ENCODE measurements around the gene MYO1D.

MYO1D gene

DNA sequence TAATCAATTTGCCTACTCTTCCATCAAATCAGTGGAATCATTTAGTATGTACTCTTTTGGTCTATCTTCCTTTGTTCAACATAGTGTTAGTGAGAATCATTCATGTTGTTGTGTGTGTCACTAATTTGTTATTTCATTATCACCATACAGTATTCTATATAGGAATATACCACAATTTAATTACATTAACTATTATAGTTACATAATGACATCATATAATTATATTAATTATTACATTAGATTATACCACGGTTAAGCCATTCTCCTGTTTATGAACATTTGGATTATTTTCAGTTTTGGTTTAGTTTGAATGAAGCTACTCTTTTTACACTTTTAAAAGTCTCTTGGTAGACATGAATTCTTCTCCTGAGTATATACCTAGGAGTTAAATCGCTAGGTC, 40.4 kb downstream of the MYO1D start:
- H2BK5ac ChIP-seq (ENCODE audit: low read length) = no peak overlapping the region
- WGBS (ENCODE audit: extremely low coverage, insufficient coverage, low lambda C conversion rate) = no CpG with 5 or more reads among the region's 2 CpGs
- no peak overlapping the region for H3K4me3 ChIP-seq (ENCODE audit: low read length)
- H4K5ac ChIP-seq (ENCODE audit: low read length) = no peak overlapping the region
- no peaks in the 10 kb centered on the region for H3K27me3 ChIP-seq (ENCODE audit: insufficient read depth, low read length, poor library complexity)
- H2BK120ac ChIP-seq (ENCODE audit: low read depth, low read length) = no peak overlapping the region
- no peak overlapping the region for H3K56ac ChIP-seq (ENCODE audit: low read length)
- H3K4me2 ChIP-seq (ENCODE audit: low read length) = no peak overlapping the region
- no peak overlapping the region for H2AK5ac ChIP-seq (ENCODE audit: low read length)
- H4K8ac ChIP-seq (ENCODE audit: low read depth, low read length) = no peak overlapping the region
- no peak overlapping the region for H3K18ac ChIP-seq (ENCODE audit: low read length)
- H3K36me3 ChIP-seq (ENCODE audit: control insufficient read depth, insufficient read depth, low read length) = no peaks in the 10 kb centered on the region
- H3K23ac ChIP-seq (ENCODE audit: low read length) = no peak overlapping the region
- H3K79me1 ChIP-seq (ENCODE audit: low read length) = peaks cover 8% of the 10 kb centered on the region
- H3K27ac ChIP-seq (ENCODE audit: low read depth, low read length) = no peak overlapping the region
- H3K4me1 ChIP-seq (ENCODE audit: control insufficient read depth, low read depth, low read length) = no peaks in the 10 kb centered on the region
- no peak for DNase-seq
- H3K4ac ChIP-seq (ENCODE audit: low read depth, low read length) = no peak overlapping the region
- H2BK15ac ChIP-seq (replicated peaks; ENCODE audit: low read depth) = no peak overlapping the region
- H3K79me2 ChIP-seq (ENCODE audit: control insufficient read depth, insufficient read depth, low read length) = no peaks in the 10 kb centered on the region
- no peak overlapping the region for H3K9ac ChIP-seq (ENCODE audit: low read length)

DNA sequence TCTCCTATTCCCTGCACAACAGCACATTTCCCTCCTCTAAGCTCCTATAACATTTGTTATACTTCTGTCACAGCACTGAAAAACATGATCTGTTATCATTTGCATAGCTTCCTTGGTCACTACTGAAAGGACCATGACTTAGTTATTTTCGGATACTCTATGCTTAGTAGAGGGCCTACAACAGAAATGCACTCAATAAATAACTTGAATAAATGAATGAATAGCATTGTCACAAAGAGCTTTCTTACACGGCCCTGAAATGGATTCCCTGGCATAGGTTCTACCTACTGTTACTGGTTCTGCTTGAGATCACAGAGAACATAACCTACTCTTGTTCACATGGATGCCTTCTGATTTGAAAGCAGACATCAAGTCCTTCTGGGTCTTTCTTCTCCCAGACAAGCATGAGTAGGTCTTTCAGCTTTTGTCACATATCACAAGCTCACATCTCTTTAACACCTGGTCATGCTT, 41.6 kb downstream of the MYO1D start:
- Histone ChIP-seq H2BK15ac (replicated peaks; ENCODE audit: low read depth) (no peak overlapping the region), H3K23ac (ENCODE audit: low read length) (no peak overlapping the region), H2BK120ac (ENCODE audit: low read depth, low read length) (no peak overlapping the region), H3K36me3 (ENCODE audit: control insufficient read depth, insufficient read depth, low read length) (no peaks in the 10 kb centered on the region), H3K79me1 (ENCODE audit: low read length) (peaks cover 8% of the 10 kb centered on the region), H2BK5ac (ENCODE audit: low read length) (no peak overlapping the region), H2AK5ac (ENCODE audit: low read length) (no peak overlapping the region), H3K27ac (ENCODE audit: low read depth, low read length) (no peak overlapping the region), H4K5ac (ENCODE audit: low read length) (no peak overlapping the region), H3K79me2 (ENCODE audit: control insufficient read depth, insufficient read depth, low read length) (no peaks in the 10 kb centered on the region), H4K8ac (ENCODE audit: low read depth, low read length) (no peak overlapping the region), H3K4me2 (ENCODE audit: low read length) (no peak overlapping the region), H3K9ac (ENCODE audit: low read length) (no peak overlapping the region), H3K4me1 (ENCODE audit: control insufficient read depth, low read depth, low read length) (no peaks in the 10 kb centered on the region), H3K56ac (ENCODE audit: low read length) (no peak overlapping the region), H3K4me3 (ENCODE audit: low read length) (no peak overlapping the region), H3K4ac (ENCODE audit: low read depth, low read length) (no peak overlapping the region), H3K18ac (ENCODE audit: low read length) (no peak overlapping the region), H3K27me3 (ENCODE audit: insufficient read depth, low read length, poor library complexity) (no peaks in the 10 kb centered on the region)
- WGBS (ENCODE audit: extremely low coverage, insufficient coverage, low lambda C conversion rate) = no CpG with 5 or more reads among the region's 2 CpGs
- no peak for DNase-seq

DNA sequence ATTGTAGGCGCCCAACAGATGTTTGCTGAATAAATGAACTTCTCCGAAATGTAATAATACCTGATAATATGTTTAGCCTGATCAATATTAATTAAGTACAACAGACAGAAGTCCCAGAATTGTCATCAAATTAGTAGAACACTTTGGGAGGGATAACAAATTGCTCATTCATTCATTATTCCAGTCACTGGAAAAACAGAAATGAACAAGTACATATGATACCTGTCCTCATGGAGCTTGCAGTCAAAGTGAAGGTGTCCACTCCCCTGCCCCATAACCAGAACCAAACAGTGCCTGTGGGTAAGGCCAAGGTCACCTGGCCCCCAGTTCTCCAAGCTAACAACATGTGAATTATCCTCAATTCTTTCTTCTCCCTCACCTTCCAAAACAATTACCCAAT, 42.8 kb downstream of the MYO1D start:
- no peak for DNase-seq
- Histone ChIP-seq H4K5ac (ENCODE audit: low read length) (no peak overlapping the region), H3K79me1 (ENCODE audit: low read length) (peaks cover 8% of the 10 kb centered on the region), H2BK15ac (replicated peaks; ENCODE audit: low read depth) (no peak overlapping the region), H3K79me2 (ENCODE audit: control insufficient read depth, insufficient read depth, low read length) (no peaks in the 10 kb centered on the region), H2BK120ac (ENCODE audit: low read depth, low read length) (no peak overlapping the region), H4K8ac (ENCODE audit: low read depth, low read length) (no peak overlapping the region), H3K27me3 (ENCODE audit: insufficient read depth, low read length, poor library complexity) (no peaks in the 10 kb centered on the region), H3K23ac (ENCODE audit: low read length) (no peak overlapping the region), H3K36me3 (ENCODE audit: control insufficient read depth, insufficient read depth, low read length) (no peaks in the 10 kb centered on the region), H3K27ac (ENCODE audit: low read depth, low read length) (no peak overlapping the region), H3K4me1 (ENCODE audit: control insufficient read depth, low read depth, low read length) (no peaks in the 10 kb centered on the region), H3K4me2 (ENCODE audit: low read length) (no peak overlapping the region), H2AK5ac (ENCODE audit: low read length) (no peak overlapping the region), H2BK5ac (ENCODE audit: low read length) (no peak overlapping the region), H3K4ac (ENCODE audit: low read depth, low read length) (no peak overlapping the region), H3K56ac (ENCODE audit: low read length) (no peak overlapping the region), H3K18ac (ENCODE audit: low read length) (no peak overlapping the region), H3K9ac (ENCODE audit: low read length) (no peak overlapping the region), H3K4me3 (ENCODE audit: low read length) (no peak overlapping the region)
- WGBS (ENCODE audit: extremely low coverage, insufficient coverage, low lambda C conversion rate) = no CpG with 5 or more reads among the region's 2 CpGs

DNA sequence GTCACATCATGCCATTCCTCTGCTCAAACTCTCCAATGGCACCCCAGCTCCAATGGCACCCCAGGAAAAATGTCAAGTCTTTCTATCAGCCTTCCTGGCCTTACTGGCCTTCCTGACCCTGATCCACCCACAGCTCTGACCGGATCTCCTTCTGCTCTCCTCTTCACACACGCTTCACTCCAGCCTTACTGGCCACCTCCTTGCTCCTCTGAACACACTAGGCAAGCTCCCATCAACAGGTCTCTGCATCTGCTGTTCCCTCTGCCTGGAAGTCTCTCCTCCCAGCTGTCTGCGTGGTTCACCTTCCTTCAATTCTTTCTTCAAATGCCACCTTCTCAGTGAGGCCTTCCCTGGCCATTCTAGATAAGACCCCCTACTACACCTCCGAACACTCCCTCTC, 43.4 kb downstream of the MYO1D start:
- no peak overlapping the region for H2BK5ac ChIP-seq (ENCODE audit: low read length)
- no peak overlapping the region for H2AK5ac ChIP-seq (ENCODE audit: low read length)
- H3K79me2 ChIP-seq (ENCODE audit: control insufficient read depth, insufficient read depth, low read length) = no peaks in the 10 kb centered on the region
- no peaks in the 10 kb centered on the region for H3K4me1 ChIP-seq (ENCODE audit: control insufficient read depth, low read depth, low read length)
- H3K36me3 ChIP-seq (ENCODE audit: control insufficient read depth, insufficient read depth, low read length) = no peaks in the 10 kb centered on the region
- no peak for DNase-seq
- no peak overlapping the region for H2BK15ac ChIP-seq (replicated peaks; ENCODE audit: low read depth)
- H3K79me1 ChIP-seq (ENCODE audit: low read length) = peaks cover 8% of the 10 kb centered on the region
- WGBS (ENCODE audit: extremely low coverage, insufficient coverage, low lambda C conversion rate) = 100% methylated on average over 1 of the region's 4 CpGs
- H3K27ac ChIP-seq (ENCODE audit: low read depth, low read length) = no peak overlapping the region
- H3K27me3 ChIP-seq (ENCODE audit: insufficient read depth, low read length, poor library complexity) = no peaks in the 10 kb centered on the region
- H3K4ac ChIP-seq (ENCODE audit: low read depth, low read length) = no peak overlapping the region
- H4K5ac ChIP-seq (ENCODE audit: low read length) = no peak overlapping the region
- H3K9ac ChIP-seq (ENCODE audit: low read length) = no peak overlapping the region
- no peak overlapping the region for H3K18ac ChIP-seq (ENCODE audit: low read length)
- no peak overlapping the region for H3K4me2 ChIP-seq (ENCODE audit: low read length)
- no peak overlapping the region for H3K23ac ChIP-seq (ENCODE audit: low read length)
- no peak overlapping the region for H3K56ac ChIP-seq (ENCODE audit: low read length)
- no peak overlapping the region for H2BK120ac ChIP-seq (ENCODE audit: low read depth, low read length)
- no peak overlapping the region for H4K8ac ChIP-seq (ENCODE audit: low read depth, low read length)
- H3K4me3 ChIP-seq (ENCODE audit: low read length) = no peak overlapping the region

DNA sequence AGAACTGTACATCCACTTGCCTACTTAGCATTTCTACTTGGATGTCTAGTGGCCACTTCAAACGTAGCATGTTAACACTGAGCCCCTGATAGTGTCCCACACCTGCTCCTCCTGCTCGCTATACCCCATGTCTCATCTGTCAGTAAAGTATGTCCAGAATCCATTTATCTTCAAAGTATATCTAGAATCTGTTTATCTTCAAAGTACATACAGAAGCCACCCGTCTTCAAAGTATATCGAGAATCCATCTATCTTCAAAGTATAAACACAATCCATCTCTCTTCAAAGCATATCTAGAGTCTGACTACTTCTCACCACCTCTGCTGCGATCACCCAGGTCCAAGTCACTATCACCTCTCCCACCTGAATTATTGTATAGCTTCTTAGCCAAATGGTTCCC, 43.8 kb downstream of the MYO1D start:
- Histone ChIP-seq H3K56ac (ENCODE audit: low read length) (no peak overlapping the region), H2AK5ac (ENCODE audit: low read length) (no peak overlapping the region), H3K27me3 (ENCODE audit: insufficient read depth, low read length, poor library complexity) (no peaks in the 10 kb centered on the region), H3K27ac (ENCODE audit: low read depth, low read length) (no peak overlapping the region), H3K79me2 (ENCODE audit: control insufficient read depth, insufficient read depth, low read length) (no peaks in the 10 kb centered on the region), H2BK15ac (replicated peaks; ENCODE audit: low read depth) (no peak overlapping the region), H3K9ac (ENCODE audit: low read length) (no peak overlapping the region), H3K4ac (ENCODE audit: low read depth, low read length) (no peak overlapping the region), H3K4me3 (ENCODE audit: low read length) (no peak overlapping the region), H3K4me1 (ENCODE audit: control insufficient read depth, low read depth, low read length) (no peaks in the 10 kb centered on the region), H2BK5ac (ENCODE audit: low read length) (no peak overlapping the region), H3K18ac (ENCODE audit: low read length) (no peak overlapping the region), H4K5ac (ENCODE audit: low read length) (no peak overlapping the region), H3K4me2 (ENCODE audit: low read length) (no peak overlapping the region), H2BK120ac (ENCODE audit: low read depth, low read length) (no peak overlapping the region), H4K8ac (ENCODE audit: low read depth, low read length) (no peak overlapping the region), H3K36me3 (ENCODE audit: control insufficient read depth, insufficient read depth, low read length) (no peaks in the 10 kb centered on the region), H3K79me1 (ENCODE audit: low read length) (peaks cover 6% of the 10 kb centered on the region), H3K23ac (ENCODE audit: low read length) (no peak overlapping the region)
- DNase-seq = no peak
- WGBS (ENCODE audit: extremely low coverage, insufficient coverage, low lambda C conversion rate) = no CpG with 5 or more reads among the region's 5 CpGs

DNA sequence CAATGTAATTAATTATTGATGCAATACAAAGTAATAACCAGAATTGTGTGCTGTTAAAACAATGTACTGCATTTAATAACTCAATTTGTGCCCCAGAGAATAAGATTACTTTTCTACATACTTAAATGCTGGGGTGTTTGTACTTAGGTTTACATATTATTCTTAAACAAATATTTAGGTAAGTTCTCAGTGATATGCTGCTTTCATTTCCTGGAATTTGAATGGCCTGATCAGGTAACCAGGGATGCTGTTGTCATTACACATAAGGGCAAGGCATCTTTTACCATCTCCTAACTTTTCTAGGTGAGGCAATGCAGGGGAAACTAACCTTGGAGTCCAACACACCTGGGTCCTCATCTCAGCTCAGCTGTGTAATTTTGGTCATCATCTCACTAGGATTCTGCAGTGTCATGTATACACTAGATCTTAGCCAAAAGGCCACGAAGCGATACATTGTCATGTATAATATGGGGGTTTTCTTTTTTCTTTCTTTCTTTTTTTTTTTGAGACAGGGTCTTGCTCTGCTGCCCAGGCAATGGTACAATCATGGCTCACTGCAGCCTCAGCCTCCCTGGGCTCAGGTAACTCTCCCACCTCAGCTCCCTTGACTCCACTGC, 45.2 kb downstream of the MYO1D start:
- H2BK120ac ChIP-seq (ENCODE audit: low read depth, low read length) = no peak overlapping the region
- no peak overlapping the region for H3K4ac ChIP-seq (ENCODE audit: low read depth, low read length)
- H3K4me1 ChIP-seq (ENCODE audit: control insufficient read depth, low read depth, low read length) = no peaks in the 10 kb centered on the region
- H3K18ac ChIP-seq (ENCODE audit: low read length) = no peak overlapping the region
- peaks cover 6% of the 10 kb centered on the region for H3K79me1 ChIP-seq (ENCODE audit: low read length)
- H2BK15ac ChIP-seq (replicated peaks; ENCODE audit: low read depth) = no peak overlapping the region
- H3K56ac ChIP-seq (ENCODE audit: low read length) = no peak overlapping the region
- no peak overlapping the region for H3K23ac ChIP-seq (ENCODE audit: low read length)
- H4K8ac ChIP-seq (ENCODE audit: low read depth, low read length) = no peak overlapping the region
- no peak overlapping the region for H3K4me2 ChIP-seq (ENCODE audit: low read length)
- H2BK5ac ChIP-seq (ENCODE audit: low read length) = no peak overlapping the region
- H3K27ac ChIP-seq (ENCODE audit: low read depth, low read length) = no peak overlapping the region
- no peak overlapping the region for H3K4me3 ChIP-seq (ENCODE audit: low read length)
- no peaks in the 10 kb centered on the region for H3K36me3 ChIP-seq (ENCODE audit: control insufficient read depth, insufficient read depth, low read length)
- no peak overlapping the region for H4K5ac ChIP-seq (ENCODE audit: low read length)
- no peaks in the 10 kb centered on the region for H3K79me2 ChIP-seq (ENCODE audit: control insufficient read depth, insufficient read depth, low read length)
- H3K9ac ChIP-seq (ENCODE audit: low read length) = no peak overlapping the region
- no peaks in the 10 kb centered on the region for H3K27me3 ChIP-seq (ENCODE audit: insufficient read depth, low read length, poor library complexity)
- WGBS (ENCODE audit: extremely low coverage, insufficient coverage, low lambda C conversion rate) = no CpG with 5 or more reads among the region's 2 CpGs
- no peak overlapping the region for H2AK5ac ChIP-seq (ENCODE audit: low read length)
- no peak for DNase-seq
